NB4 (cell line): ENCODE data around the gene HDAC9.

ENCODE experiments used
- DNase-seq: peaks from one replicate; pipeline ENCODE4 v3.0.0; 2010; ENCODE audit warnings: low read depth
- H3K4me3 ChIP-seq: one replicate; pipeline ENCODE4 v1.5.1; 2011; ENCODE audit warnings: mild to moderate bottlenecking, low read depth, low read length, moderate library complexity
- CTCF ChIP-seq: IDR thresholded peaks from one replicate; pipeline ENCODE4 v1.5.1; 2012; ENCODE audit warnings: low read depth, low read length
- MAX ChIP-seq: IDR thresholded peaks from 2 replicates; pipeline ENCODE4 v1.6.1; 2011; ENCODE audit warnings: low read depth, low read length
- MYC ChIP-seq: IDR thresholded peaks from 2 replicates; pipeline ENCODE4 v1.6.1; 2011; ENCODE audit warnings: low read depth, low read length
- POLR2A ChIP-seq: IDR thresholded peaks from 2 replicates; pipeline ENCODE4 v1.6.1; 2011; ENCODE audit warnings: mild to moderate bottlenecking; ENCODE audit not compliant: insufficient read length; ENCODE audit errors: extremely low read depth

The HDAC9 gene

GRCh38 chr7:18877874-18878273 is 382.3 kb downstream of the HDAC9 start:
- H3K4me3 ChIP-seq = no peak overlapping the region
- TF ChIP-seq MYC = no peak
- no peak for TF ChIP-seq MAX
- TF ChIP-seq POLR2A = no peak
- no peak for TF ChIP-seq CTCF
- DNase-seq = no peak

DNA sequence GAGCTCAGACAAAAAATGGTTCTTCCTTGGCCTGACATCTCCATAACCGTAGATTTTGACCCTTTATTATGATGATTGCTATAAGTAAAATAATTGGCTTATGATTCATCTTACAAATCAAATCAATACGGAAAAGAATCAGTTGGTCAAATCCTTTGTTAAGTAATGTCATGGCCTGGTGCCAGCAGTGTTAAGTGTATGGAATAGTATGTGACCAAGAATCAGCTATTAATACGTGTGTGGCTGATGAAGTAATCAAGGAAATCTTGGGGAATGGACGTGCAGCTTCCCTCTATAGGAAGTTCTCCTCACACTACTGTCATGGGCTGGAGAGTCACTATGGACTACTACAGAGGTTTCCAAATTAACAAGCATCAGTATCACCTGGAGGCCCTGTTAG is 391.3 kb downstream of the HDAC9 start:
- H3K4me3 ChIP-seq = no peak overlapping the region
- DNase-seq = no peak
- TF ChIP-seq MYC = no peak
- TF ChIP-seq CTCF = no peak
- no peak for TF ChIP-seq MAX
- TF ChIP-seq POLR2A = no peak

- TF ChIP-seq CTCF (no peak), MYC (no peak), POLR2A (no peak), MAX (no peak)
- no peak for DNase-seq
- H3K4me3 ChIP-seq = no peak overlapping the region
Observed at GRCh38 chr7:18889436-18889835, 393.9 kb downstream of the HDAC9 start.

- DNase-seq = no peak
- TF ChIP-seq POLR2A (no peak), CTCF (no peak), MYC (no peak), MAX (no peak)
- H3K4me3 ChIP-seq = no peak overlapping the region
Observed at GRCh38 chr7:18890134-18890533, 394.6 kb downstream of the HDAC9 start.

DNA sequence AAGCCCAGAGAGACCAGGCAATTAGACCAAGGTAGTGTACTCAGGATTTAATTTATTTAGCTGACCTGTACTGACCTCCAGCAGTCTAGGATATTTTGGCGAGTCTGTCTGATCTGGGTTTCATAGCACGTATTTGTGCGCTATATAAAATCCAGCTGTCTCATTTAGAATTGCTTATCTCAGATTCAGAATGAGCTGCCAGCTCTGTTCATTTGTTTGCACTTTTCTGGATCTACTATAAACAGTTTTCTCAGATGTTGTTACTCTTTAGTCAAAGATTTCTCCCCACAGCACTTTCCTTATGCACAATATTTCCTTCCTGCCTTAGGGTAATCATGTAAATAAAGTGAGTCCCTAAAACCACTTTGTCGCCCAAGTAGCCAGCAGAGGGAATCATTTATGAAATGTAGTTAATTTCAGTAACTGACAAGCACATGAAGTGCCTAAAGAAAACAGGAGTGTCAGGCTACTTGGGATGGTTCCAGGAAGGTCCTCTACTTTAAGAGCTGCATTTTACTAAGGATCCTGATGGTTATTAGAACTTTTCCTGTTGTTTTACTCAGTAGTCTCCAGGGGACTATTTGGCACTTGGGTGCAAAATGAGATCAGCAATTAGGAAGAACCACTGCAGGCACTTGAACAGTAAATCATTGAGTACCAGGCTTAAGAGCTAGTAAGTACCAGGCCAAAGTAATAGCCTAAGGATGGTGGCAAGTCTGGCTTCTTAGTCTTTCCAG is 395.5 kb downstream of the HDAC9 start:
- H3K4me3 ChIP-seq = no peak overlapping the region
- no peak for DNase-seq
- TF ChIP-seq CTCF (no peak), POLR2A (no peak), MYC (no peak), MAX (no peak)
